GM21619 (cell line): ENCODE results near the gene MGME1.
"Not testable (repeated sequence)": the region's sequence is repeated elsewhere in the genome, so short reads cannot be mapped to it uniquely, and the experiment has no call there.

Experiments
- ATAC-seq: cut with Tn5 transposase; IDR thresholded peaks from one replicate; pipeline ENCODE4 v1.9.1; 2021; ENCODE audit not compliant: unreplicated experiment

The MGME1 gene

DNA sequence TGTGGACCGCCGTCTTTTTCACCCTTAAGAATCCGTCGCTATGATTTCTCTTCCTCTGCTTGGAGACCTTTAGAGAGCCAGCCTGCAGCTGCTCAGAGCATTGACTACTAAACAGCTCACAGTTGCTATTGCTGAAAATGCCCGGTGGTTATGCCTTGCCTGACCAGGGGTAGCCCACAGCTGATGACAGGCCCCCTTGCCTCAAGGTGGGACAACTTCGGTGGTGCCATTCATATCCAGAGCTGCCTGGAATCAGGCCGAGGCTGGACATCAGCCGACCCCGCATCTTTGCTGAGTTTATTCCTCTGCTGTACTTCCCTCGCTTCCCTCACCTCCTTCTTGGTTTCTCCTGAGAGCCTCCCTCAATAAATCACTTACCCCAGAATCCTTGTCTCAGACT lies 49.3 kb downstream of the MGME1 start:
- ATAC-seq = no peak

DNA sequence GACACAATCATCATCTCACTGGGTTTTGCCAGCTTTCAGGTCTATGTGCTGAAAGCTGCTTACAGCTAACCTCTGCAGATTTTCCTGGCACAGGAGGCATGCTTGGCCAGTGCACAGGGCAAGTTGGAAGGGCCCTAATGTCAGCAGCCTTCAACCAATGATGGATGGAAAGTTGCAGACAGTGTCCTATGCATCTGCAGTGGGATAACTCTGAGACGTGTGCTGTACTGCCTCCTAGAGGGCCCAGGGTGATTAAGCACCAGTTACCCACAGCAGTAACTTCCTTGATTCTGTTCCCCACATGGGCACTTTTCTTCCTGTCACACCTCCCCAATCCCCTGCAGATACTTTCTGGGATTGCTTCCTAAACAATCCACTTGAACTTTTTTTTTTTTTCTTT lies 50.2 kb downstream of the MGME1 start:
- ATAC-seq = no peak

DNA sequence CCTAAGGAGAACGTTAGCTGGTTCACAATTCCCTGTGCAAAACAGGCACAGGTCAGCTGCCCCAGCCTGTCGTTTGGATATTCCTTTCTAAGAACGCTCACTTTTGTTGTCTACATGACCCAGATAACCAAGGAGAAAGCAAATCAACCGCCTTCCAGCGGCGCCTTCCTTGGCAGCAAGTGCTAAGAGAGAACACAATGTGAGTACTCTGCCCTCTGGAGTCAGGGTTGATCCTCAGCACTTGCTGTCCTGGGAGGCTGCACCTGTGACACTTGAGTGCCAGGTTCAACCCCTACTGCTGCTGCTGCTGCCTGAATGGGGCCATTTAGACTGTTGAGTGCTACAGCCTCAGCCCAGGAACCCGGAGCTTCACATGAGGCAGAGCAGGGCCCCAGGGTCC lies 52.1 kb downstream of the MGME1 start:
- ATAC-seq = no peak

DNA sequence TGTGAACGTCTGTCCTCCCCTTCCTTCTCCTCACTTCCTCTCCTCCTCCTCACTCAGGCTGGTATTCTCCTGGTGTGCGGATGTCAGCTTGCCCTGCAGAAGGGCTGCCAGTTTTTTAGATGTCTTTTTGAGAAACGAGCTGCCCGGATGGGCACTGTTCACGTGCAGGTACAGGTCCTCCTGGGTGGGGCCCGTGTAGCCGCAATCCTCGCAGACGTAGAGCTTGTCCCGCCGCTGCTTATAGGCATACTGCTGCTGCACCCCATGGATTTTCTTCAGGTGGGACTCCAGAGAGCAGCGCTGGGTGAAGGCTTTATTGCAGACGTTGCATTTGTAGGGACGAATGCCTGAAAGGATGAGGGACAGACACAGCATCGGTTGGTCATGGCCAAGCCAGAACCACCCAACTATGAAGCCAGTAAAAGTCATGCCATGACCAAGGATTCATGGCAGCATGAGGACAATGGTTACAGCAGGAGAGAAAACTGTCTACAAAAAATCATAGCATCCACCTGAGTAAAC lies 55.8 kb downstream of the MGME1 start:
- no peak for ATAC-seq

DNA sequence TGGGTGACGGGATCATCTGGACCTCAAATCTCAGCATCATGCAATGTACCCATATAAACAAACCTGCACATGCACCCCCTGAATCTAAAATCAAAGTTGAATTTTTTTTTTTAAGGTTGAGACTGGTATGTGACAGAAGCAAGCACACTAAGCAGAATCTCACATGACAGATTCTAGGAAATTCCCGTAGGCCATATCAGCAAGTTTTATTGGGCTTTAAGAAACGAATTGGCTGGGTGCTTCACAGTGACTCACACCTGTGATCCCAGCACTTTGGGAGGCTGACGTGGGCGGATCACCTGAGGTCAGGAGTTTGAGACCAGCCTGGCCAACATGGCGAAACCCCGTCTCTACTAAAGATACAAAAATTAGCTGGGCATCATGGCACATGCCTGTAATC lies 58.2 kb downstream of the MGME1 start:
- not testable (repeated sequence) for ATAC-seq

DNA sequence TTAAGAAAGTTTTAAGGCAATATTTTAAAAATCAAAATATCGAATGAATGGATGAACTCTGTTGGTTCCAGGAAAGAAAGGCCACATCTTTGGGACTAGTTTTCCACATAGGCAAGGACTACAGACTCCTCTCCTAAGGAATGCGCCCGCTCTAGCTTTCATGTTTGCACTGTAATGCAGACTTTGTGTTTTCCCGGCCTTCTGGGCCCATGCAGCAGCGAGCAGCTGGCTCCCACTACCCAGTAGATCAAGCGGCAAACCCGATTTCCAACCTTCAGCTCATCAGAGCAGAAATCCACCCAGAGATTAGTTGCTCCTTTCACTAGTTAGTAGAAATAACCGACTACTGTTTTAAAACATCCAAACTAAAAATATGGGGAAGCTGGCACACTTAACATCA lies 61.2 kb downstream of the MGME1 start:
- ATAC-seq = no peak

DNA sequence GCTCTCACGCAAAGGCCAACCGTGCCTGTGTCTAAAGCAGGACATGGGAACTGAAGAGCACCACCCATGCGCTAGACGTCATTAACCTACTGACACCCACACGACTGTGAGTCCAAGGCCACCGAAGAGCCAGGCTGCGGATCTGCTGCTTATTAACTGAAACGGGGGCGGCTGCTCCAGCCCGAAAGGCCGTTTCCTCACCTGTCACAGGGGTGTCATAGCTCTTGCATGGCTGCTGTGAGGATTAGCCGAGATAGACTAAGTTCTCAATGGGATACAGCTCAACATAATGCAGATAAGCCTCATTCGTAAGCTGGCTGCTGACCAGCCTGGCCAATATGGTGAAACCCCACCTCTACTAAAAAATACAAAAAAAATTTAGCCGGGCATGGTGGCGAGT lies 62.2 kb downstream of the MGME1 start:
- ATAC-seq = no peak

DNA sequence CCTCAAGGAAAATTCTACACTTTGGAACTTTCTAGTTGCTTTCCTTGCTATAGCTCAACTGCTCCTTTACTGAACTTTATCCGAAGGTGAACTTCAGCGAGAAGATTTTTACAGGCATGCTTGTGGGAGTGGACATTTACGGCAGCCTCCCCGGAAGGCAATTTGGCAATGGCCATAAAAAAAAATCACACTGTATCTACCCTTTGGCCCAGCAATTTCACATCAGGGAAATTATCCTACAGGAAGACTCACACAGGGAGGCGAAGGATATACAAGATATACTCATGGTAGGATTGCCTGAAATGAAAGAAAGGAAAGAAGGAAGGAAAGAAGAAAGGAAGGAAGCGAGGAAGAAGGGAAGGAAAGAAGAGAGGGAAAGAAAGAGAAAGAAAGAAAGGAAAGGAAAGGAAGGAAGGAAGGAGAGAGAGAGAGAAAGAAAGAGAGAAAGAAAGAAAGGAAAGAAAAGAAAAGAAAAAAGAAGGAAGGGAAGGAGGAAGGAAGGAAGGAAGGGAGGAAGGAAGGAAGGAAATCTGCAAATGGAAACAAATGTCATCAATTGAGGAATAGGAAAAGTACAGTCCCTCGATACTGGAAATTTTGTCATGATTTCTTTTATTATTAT lies 63.2 kb downstream of the MGME1 start:
- no peak for ATAC-seq

DNA sequence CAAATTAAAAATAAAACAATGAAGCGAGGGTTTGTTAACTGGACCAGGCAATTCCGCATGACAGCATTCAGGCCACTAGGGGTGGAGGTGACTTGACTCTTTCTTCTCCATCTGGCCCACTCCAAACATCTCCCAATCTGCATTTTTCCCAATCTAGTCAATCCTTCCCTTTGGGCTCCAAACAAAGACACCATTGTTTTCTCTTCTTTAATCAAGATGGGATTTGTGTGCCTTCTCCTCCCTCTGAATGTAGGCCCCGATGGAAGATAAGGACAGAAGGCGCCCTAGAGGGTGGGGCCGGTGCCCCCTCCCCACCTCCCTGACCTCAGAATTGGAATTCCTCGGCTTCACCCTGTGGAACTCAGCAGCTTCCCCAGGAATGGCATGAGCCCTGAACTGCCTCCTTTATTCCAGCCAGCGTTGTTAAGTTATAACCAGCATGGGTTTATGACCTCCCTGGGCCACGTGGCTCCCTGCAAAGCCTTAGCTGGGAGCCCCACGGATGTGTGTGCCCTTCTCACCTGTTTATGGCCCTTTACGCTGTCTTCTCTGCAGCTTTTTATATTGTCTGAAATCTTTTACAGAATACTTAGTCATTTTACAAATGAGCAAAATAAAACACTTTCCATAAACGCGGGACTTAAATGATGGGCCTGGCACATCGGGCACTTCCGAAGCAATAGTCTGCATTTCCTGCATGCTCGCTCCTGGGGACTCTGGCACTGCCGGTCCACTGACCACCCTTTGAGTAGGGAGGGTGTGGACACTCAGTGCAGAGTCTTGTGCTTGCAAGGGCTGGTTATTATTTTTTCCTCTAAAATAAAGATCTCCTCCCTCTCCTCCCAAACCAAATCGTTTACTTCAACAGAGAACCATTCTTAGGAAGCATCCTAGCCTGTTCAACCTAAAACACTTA lies 64.4 kb downstream of the MGME1 start:
- ATAC-seq = no peak

DNA sequence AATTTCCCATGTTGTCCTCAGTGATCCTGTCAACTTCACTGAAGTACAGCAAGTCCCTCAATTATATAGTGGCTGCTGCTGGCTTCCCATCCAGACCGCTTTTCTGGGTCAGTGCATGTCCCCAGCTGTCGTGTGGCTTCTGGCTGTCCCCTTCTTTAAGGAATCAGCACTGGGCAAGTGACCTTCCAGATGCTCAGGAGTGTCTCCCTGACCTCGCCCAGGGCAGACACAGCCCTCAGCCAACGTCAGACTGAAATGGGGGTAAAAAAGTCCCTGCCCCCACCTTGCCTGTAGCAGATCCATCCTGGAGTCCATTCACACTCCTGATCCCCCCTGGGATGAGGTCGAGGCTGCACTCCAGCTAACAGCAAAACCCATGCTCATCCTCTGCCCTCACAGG lies 65.2 kb downstream of the MGME1 start:
- no peak for ATAC-seq

DNA sequence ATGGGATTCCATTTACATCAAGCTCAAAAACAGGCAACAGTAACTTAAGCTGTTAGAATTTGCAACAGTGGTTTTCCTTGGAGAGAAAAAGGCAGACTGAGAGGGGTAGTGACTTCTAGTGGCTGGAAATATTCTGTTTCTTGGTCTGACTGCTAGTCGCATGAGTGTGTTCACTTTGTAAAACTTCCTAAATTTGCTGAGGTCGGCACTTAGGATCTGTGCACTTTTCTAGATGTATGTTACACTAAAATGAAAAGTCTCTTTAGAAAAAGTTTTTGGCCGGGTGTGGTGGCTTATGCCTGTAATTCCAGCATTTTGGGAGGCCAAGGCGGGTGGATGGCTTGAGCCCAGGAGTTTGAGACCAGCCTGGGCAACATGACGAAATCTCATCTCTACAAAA lies 70.2 kb downstream of the MGME1 start:
- no peak for ATAC-seq
